NCI-H69 (cell line): Measurements from ENCODE around the gene TP53TG3F.
"Not testable (repeated sequence)": the region's sequence is repeated elsewhere in the genome, so short reads cannot be mapped to it uniquely, and the experiment has no call there.

Experiments used
- DNase-seq: peaks from one replicate; lab custom pipeline; 2025; lab: John Stamatoyannopoulos, UW

TP53TG3F gene, protein sequence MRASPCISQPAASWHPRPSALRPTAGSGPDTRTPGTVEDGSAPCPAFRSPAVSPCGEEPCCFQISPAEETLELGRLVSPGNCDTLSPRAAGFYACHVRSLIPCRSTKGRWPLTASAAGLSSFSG

DNA sequence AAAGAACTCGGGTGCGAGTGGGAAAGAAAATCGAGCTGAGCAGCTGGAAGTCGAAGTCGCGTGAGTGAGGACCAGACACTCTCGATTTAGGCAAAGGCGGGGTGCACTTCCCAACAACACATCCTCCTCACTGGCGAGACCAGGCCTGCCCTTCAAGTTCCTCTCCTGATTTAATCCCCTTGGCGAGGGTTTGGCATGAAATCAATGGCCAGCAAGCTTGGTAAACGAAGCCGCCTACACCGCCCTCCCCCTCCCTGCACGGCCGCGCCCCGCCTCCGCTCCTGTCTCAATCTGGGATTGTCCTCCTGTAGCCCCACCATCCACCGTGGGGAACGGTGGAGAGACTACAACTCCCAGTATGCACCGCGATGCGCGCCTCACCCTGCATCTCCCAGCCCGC is at the start of gene TP53TG3F:
Gene TP53TG3F (plus strand): TSS at position 301 of the 400 bp plus-strand sequence. CDS start 68 bp downstream, at position 369.
- not testable (repeated sequence) for DNase-seq

DNA sequence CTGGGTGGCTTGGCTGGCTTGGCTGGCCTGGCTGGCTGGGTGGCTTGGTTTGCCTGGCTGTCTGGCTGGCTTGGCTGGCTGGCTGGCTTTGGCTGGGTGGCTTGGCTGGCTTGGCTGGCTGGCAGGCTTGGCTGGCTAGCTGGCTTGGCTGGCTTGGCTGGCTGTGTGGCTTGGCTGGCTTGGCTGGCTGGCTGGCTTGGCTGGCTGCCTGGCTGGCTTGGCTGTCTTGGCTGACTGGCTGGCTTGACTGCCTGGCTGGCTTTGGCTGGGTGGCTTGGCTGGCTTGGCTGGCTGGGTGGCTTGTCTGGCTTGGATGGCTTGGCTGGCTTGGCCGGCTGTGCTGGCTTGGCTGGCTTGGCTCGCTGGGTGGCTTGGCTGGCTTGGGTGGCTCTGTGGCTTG is 32.2 kb downstream of the TP53TG3F start:
- DNase-seq: not testable (repeated sequence)

GRCh38 chr16:33507231-33507630 is 47.8 kb downstream of the TP53TG3F start:
- not testable (repeated sequence) for DNase-seq

GRCh38 chr16:33509070-33509469 is 49.7 kb downstream of the TP53TG3F start:
- not testable (repeated sequence) for DNase-seq

GRCh38 chr16:33509906-33510305 is 50.5 kb downstream of the TP53TG3F start:
- DNase-seq: not testable (repeated sequence)
